K562 (cell line): ENCODE results near the gene AQP9. TPM values are rescaled to one million over a fixed set of nuclear protein-coding genes. Genes with fewer than 3 reads are reported as not detected.
A peak's percentile ranks its signal among the peaks of the same experiment; 100 is the strongest.

Experiments used
- ARNT ChIP-seq, 2 experiments: fragments of 450-650 bp; IDR thresholded peaks; 2 replicates each; pipeline ENCODE4 v1.6.1; 2016; ENCODE audit warnings: mild to moderate bottlenecking in 1 of 2
- ATF7 ChIP-seq: fragments of 450-650 bp; IDR thresholded peaks from 2 replicates; pipeline ENCODE4 v1.7.1; 2014; ENCODE audit warnings: mild to moderate bottlenecking, moderate library complexity
- BRCA1 ChIP-seq, 2 experiments: fragments of 450-650 bp in 1 of 2; sonication (generic) in 1 of 2; formaldehyde crosslinking in 1 of 2; IDR thresholded peaks; 2 replicates each; pipeline versions ENCODE4 v1.5.0 to v1.6.1; 2017 to 2020; ENCODE audit warnings: mild to moderate bottlenecking in 1 of 2, missing genetic modification reagents in 1 of 2
- CBFA2T2 ChIP-seq: fragments of 450-650 bp; conservative IDR thresholded peaks from 2 replicates; pipeline ENCODE4 v1.6.1; 2017; ENCODE audit warnings: mild to moderate bottlenecking
- CBX8 ChIP-seq: fragments of 200-600 bp; sonication (generic); IDR thresholded peaks from 2 replicates; pipeline ENCODE4 v1.6.1; 2012; ENCODE audit warnings: borderline replicate concordance, mixed run types, low read depth, mild to moderate bottlenecking, moderate library complexity, mixed read lengths, low read length, control low read depth, inconsistent platforms; ENCODE audit not compliant: poor library complexity, severe bottlenecking; ENCODE audit errors: extremely low read depth
- CSDE1 ChIP-seq, 2 experiments: fragments of 450-650 bp; IDR thresholded peaks; 2 replicates each; pipeline ENCODE4 v1.6.1; 2016; ENCODE audit warnings: mild to moderate bottlenecking in 1 of 2
- DNMT1 ChIP-seq: fragments of 450-650 bp; IDR thresholded peaks from 2 replicates; pipeline ENCODE4 v1.6.1; 2016; ENCODE audit warnings: antibody characterized with exemption, mild to moderate bottlenecking
- FOSL1 ChIP-seq: fragments of 200-800 bp; sonication (Bioruptor generic); conservative IDR thresholded peaks from 2 replicates; pipeline ENCODE4 v1.6.1; 2016; ENCODE audit warnings: missing genetic modification characterization, missing compliant biosample characterization
- MAZ ChIP-seq, 2 experiments: fragments of 450-650 bp in 1 of 2; sonication (generic) in 1 of 2; formaldehyde crosslinking; IDR thresholded peaks in 1 of 2; conservative IDR thresholded peaks in 1 of 2; 2 replicates each; pipeline versions ENCODE4 v1.4.0 to v1.5.0; 2020; ENCODE audit warnings: mild to moderate bottlenecking in 1 of 2, missing genetic modification reagents in 1 of 2
- NR2C1 ChIP-seq, 2 experiments: fragments of 450-650 bp; IDR thresholded peaks; 2 replicates each; pipeline ENCODE4 v1.6.1; 2017; ENCODE audit warnings: mild to moderate bottlenecking in 2 of 2, antibody characterized with exemption in 1 of 2, inconsistent platforms in 1 of 2, missing compliant biosample characterization in 1 of 2, missing genetic modification characterization in 1 of 2
- SAFB ChIP-seq: fragments of 200-400 bp; formaldehyde crosslinking; IDR thresholded peaks from 2 replicates; pipeline ENCODE4 v1.6.1; 2017; ENCODE audit warnings: low read depth, low read length, borderline replicate concordance
- SRSF1 ChIP-seq: fragments of 200-400 bp; formaldehyde crosslinking; IDR thresholded peaks from 2 replicates; pipeline ENCODE4 v1.6.1; 2017; ENCODE audit warnings: mild to moderate bottlenecking, low read depth, low read length, moderate library complexity
- STAT5A ChIP-seq: IDR thresholded peaks from 2 replicates; pipeline ENCODE4 v1.6.1; 2012; ENCODE audit warnings: low read length, inconsistent platforms, borderline replicate concordance
- TAF7 ChIP-seq: fragments of 450-650 bp; IDR thresholded peaks from 2 replicates; pipeline ENCODE4 v1.6.1; 2016; ENCODE audit warnings: missing genetic modification characterization, missing compliant biosample characterization
- ZNF232 ChIP-seq: sonication (generic); formaldehyde crosslinking; IDR thresholded peaks from 2 replicates; pipeline ENCODE4 v1.8.0; 2022; ENCODE audit warnings: mild to moderate bottlenecking, missing genetic modification reagents
- polyA plus RNA-seq, 8 experiments: library from polyadenylated mRNA; depleted of rRNA in 4 of 8; stranded (reverse) in 5 of 8; unstranded in 3 of 8; fragments of >200 nt; fragmentation: Nextera tagmentation in 2 of 8; fragmentation: Illumina TruSeq in 1 of 8; extraction: Ambion mirVana in 2 of 8; extraction: Trizol in 1 of 8; gene quantifications; 2 replicates each; pipeline versions ENCODE4 v1.2.1 to v1.2.3, GENCODE V29; 2011 to 2014; ENCODE audit warnings: inconsistent platforms in 1 of 8, missing spikeins in 1 of 8
- total RNA-seq, 7 experiments: library from RNA; depleted of rRNA in 6 of 7; stranded (reverse); fragments of >200 nt in 6 of 7; fragmentation: Illumina TruSeq in 2 of 7; extraction: Trizol in 2 of 7; gene quantifications; 2 replicates each; pipeline versions ENCODE4 v1.2.1 to v1.2.3, GENCODE V29; 2011 to 2021; ENCODE audit warnings: low replicate concordance in 1 of 7
- TF ChIP-seq, protein P1 (sequence below): fragments of 450-650 bp; formaldehyde crosslinking; IDR thresholded peaks from 2 replicates; pipeline ENCODE4 v1.4.0; 2020; ENCODE audit warnings: mild to moderate bottlenecking, mixed read lengths
- TF ChIP-seq, protein P2 (sequence below): fragments of 250-450 bp; sonication (Bioruptor Pico); IDR thresholded peaks from 2 replicates; pipeline ENCODE4 v1.5.0; 2020; ENCODE audit warnings: mild to moderate bottlenecking
- TF ChIP-seq, protein P3 (sequence below): sonication (generic); formaldehyde crosslinking; IDR thresholded peaks from 2 replicates; pipeline ENCODE4 v1.8.1; 2023; ENCODE audit warnings: mild to moderate bottlenecking, missing genetic modification reagents
- TF ChIP-seq, protein P4 (sequence below): sonication (generic); formaldehyde crosslinking; IDR thresholded peaks from 2 replicates; pipeline ENCODE4 v1.9.0; 2022; ENCODE audit warnings: mild to moderate bottlenecking, missing genetic modification reagents
- TF ChIP-seq, protein P5 (sequence below): IDR thresholded peaks from 2 replicates; pipeline ENCODE4 v1.6.1; 2011; ENCODE audit not compliant: insufficient read length; ENCODE audit errors: extremely low read depth

The AQP9 gene
- total and polyA plus RNA-seq, 9 of the 15 experiments (the other 6 are each of a cell fraction or from before 2014, with no cell fraction given): 0.04 to 0.33 (median 0.07) TPM; not detected in 4

DNA sequence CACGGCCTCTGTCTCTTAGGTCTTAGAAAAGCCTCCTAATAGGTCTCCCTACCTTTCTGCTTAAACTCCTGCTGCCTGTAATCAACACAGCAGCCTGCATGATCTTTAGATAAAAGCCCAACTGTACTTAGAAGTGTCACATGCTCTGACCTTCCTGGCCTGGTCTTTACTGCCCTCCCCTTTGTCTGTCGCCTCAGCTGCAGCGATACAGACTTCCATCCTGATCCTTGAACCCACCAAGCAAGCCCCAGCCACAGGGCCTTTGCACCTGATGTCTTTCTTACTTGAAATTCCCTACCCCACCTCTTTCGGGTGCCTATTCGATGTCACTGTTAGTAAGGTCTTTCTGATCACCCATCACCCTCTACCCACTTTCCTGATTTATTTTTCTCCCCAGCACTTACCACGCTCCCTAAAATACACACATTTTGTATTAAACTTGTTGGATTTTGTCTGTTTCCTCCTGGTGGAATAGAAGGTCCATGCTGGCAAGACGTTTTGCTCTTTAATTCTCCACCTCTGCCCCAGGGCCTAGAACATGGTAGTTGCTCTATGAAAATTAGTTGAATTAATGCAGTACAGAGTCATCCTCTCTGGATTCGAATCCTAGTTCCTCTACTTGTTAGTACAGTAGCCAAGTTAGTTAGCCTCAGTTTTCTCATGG, 51.1 kb downstream of the AQP9 start (continued):
- TF ChIP-seq, protein P1, sequence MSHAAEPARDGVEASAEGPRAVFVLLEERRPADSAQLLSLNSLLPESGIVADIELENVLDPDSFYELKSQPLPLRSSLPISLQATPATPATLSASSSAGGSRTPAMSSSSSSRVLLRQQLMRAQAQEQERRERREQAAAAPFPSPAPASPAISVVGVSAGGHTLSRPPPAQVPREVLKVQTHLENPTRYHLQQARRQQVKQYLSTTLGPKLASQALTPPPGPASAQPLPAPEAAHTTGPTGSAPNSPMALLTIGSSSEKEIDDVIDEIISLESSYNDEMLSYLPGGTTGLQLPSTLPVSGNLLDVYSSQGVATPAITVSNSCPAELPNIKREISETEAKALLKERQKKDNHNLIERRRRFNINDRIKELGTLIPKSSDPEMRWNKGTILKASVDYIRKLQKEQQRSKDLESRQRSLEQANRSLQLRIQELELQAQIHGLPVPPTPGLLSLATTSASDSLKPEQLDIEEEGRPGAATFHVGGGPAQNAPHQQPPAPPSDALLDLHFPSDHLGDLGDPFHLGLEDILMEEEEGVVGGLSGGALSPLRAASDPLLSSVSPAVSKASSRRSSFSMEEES (CRISPR knock-in tag): 0 out of 2 replicates have a peak, but pooled peaks have one; percentile 13
- TF ChIP-seq BRCA1 (IDR thresholded peaks at IDR 0.05): no peak
- TF ChIP-seq BRCA1 (CRISPR knock-in tag; IDR thresholded peaks at IDR 0.05): no peak
- TF ChIP-seq DNMT1: no peak
- no peak for TF ChIP-seq TAF7
- TF ChIP-seq, protein P2, sequence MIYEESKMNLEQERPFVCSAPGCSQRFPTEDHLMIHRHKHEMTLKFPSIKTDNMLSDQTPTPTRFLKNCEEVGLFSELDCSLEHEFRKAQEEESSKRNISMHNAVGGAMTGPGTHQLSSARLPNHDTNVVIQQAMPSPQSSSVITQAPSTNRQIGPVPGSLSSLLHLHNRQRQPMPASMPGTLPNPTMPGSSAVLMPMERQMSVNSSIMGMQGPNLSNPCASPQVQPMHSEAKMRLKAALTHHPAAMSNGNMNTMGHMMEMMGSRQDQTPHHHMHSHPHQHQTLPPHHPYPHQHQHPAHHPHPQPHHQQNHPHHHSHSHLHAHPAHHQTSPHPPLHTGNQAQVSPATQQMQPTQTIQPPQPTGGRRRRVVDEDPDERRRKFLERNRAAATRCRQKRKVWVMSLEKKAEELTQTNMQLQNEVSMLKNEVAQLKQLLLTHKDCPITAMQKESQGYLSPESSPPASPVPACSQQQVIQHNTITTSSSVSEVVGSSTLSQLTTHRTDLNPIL: no peak
- TF ChIP-seq, protein P3, sequence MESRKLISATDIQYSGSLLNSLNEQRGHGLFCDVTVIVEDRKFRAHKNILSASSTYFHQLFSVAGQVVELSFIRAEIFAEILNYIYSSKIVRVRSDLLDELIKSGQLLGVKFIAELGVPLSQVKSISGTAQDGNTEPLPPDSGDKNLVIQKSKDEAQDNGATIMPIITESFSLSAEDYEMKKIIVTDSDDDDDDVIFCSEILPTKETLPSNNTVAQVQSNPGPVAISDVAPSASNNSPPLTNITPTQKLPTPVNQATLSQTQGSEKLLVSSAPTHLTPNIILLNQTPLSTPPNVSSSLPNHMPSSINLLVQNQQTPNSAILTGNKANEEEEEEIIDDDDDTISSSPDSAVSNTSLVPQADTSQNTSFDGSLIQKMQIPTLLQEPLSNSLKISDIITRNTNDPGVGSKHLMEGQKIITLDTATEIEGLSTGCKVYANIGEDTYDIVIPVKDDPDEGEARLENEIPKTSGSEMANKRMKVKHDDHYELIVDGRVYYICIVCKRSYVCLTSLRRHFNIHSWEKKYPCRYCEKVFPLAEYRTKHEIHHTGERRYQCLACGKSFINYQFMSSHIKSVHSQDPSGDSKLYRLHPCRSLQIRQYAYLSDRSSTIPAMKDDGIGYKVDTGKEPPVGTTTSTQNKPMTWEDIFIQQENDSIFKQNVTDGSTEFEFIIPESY (CRISPR knock-in tag): no peak
- TF ChIP-seq MAZ (CRISPR knock-in tag; conservative IDR thresholded peaks at IDR 0.05 in 1 of 2, IDR thresholded peaks at IDR 0.05 in 1 of 2): 0 out of 4 replicates have a peak, but pooled peaks of 1 of the 2 experiments have one; percentile 16
- TF ChIP-seq CBX8: no peak
- TF ChIP-seq SRSF1: no peak
- no peak for TF ChIP-seq STAT5A
- no peak for TF ChIP-seq FOSL1
- TF ChIP-seq, protein P4, sequence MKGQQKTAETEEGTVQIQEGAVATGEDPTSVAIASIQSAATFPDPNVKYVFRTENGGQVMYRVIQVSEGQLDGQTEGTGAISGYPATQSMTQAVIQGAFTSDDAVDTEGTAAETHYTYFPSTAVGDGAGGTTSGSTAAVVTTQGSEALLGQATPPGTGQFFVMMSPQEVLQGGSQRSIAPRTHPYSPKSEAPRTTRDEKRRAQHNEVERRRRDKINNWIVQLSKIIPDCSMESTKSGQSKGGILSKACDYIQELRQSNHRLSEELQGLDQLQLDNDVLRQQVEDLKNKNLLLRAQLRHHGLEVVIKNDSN (CRISPR knock-in tag): peak; percentile 24; the same call in 1 of the 2 replicates
- TF ChIP-seq ATF7: no peak
- TF ChIP-seq, protein P5, sequence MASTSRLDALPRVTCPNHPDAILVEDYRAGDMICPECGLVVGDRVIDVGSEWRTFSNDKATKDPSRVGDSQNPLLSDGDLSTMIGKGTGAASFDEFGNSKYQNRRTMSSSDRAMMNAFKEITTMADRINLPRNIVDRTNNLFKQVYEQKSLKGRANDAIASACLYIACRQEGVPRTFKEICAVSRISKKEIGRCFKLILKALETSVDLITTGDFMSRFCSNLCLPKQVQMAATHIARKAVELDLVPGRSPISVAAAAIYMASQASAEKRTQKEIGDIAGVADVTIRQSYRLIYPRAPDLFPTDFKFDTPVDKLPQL: no peak
- TF ChIP-seq CBFA2T2: peak; percentile 48
- TF ChIP-seq CSDE1 (IDR thresholded peaks at IDR 0.05): no peak
- peak; percentile 45; the same call in 1 of the 2 replicates for TF ChIP-seq NR2C1 (IDR thresholded peaks at IDR 0.05)
- peak; percentile 71 for TF ChIP-seq NR2C1 (tag; IDR thresholded peaks at IDR 0.05)
- TF ChIP-seq ZNF232 (CRISPR knock-in tag): no peak
- no peak for TF ChIP-seq SAFB
- no peak for TF ChIP-seq ARNT (IDR thresholded peaks at IDR 0.05)
